Glomerular endothelial cell (primary cell): ENCODE results near the gene STK38. TPM values are rescaled to one million over a fixed set of nuclear protein-coding genes. Genes with fewer than 3 reads are reported as not detected.
"Not testable (repeated sequence)": the region's sequence is repeated elsewhere in the genome, so short reads cannot be mapped to it uniquely, and the experiment has no call there.

Experiments
- DNase-seq: peaks from one replicate; pipeline ENCODE4 v3.0.0-alpha.2; 2011; ENCODE audit warnings: low read depth, low spot score; ENCODE audit errors: extremely low read depth
- total RNA-seq: library from RNA; depleted of rRNA; stranded (reverse); fragments of >200 nt; gene quantifications from 2 replicates; pipeline ENCODE4 v1.2.3, GENCODE V29; 2015

The STK38 gene
- total RNA-seq, 1 donor from 2014 or later, result 27.0 TPM

DNA sequence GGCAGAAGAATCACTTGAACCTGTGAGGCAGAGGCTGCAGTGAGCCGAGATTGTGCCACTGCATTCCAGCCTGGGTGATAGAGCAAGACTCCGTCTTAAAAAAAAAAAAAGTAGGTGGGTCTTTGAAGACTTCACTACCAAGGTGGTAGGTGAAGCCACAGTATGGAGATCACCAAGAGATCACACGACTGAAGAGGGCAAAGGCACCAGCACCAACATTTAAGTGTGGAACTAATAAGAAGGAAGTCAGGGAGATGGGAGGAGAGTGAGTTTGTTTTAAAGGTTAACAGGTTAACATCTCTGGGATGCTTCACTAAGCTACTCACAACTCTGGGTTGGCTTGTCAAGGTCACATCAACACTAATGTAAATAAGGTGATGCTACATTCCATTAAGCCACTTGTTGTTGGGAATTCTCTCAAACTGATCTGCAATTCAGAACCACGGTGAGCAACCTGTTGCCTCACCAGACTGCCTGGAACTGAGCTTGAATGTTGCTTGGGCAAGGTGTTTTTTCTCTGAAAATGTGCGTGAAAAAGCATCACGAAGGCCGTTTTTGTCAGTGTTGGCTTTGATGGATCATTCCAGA, 55.8 kb downstream of the STK38 start:
- no peak for DNase-seq

DNA sequence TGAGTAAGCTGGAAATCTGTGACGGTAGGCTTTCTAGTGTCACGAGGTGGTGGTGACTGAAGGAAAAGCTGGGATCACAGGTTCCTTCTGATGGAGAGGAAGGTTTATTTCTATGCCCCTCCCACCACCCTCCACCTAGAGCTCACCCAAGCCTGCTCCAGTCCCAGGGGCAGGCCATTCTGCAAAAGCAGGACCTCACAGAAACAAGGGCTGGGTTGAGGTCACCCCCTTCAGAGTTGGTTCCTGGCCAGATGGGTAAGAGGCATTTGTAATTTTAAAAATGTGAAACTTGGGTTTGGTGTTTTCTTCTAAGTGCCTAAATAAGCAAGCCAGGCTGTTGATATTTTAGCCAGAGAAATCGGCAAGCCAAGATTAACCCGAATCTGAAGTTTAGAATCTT, 57.9 kb downstream of the STK38 start:
- no peak for DNase-seq

DNA sequence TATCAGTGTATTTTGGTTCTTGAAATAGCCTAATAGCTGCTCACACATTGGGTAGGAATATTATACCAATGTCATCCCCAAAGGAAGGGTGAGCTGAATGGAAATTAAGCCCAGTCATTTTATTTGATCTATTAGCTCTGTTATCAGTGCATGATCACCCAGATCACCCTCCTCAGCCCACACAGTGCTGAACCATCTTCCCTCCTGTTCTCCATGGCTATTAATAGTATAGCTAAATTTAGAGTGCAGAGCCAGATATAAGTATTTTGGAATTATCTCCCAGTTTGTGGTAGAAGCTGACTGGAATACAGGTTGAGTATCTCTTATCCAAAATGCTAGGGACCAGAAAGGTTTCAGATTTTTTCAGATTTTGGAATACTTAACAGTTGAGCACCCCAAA, 59.1 kb downstream of the STK38 start:
- no peak for DNase-seq

DNA sequence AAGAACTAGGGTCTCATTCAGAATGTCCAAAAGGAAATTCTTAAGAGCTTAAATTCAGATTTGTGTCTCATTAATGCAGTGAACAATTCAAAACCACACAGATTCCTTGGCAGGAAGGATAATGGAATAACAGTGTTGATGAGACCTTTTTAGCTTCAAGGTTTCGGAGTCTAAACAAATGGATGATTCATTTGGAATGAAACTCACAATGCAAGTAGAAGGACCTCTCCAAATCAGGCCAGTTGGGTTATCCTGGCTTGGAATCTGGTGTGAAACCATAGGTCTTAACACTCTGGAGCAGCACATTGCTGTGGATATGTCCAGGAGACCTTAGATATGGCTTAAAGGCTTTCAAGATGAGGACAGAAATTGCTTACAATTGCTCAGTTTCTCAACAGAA, 59.6 kb downstream of the STK38 start:
- DNase-seq, result no peak

DNA sequence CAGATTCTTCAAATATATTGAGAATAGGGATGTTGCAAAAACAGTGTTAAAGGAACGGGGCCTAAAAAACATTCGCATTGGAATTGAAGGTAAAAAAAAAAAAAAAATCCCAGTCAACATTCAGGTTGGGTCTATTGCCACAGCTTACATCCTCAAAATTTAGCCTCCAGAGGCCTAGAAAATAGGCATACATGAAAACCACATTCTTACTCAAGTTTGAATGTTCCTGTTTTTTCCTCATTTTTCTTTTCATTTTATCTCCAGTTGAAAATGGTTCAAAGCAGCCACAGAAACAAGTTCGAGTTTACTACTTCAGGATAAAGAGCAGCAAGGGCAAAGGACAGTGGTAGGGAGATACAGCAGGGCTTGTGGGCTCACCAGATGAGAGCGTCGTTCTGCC, 62.5 kb downstream of the STK38 start:
- DNase-seq, result no peak

DNA sequence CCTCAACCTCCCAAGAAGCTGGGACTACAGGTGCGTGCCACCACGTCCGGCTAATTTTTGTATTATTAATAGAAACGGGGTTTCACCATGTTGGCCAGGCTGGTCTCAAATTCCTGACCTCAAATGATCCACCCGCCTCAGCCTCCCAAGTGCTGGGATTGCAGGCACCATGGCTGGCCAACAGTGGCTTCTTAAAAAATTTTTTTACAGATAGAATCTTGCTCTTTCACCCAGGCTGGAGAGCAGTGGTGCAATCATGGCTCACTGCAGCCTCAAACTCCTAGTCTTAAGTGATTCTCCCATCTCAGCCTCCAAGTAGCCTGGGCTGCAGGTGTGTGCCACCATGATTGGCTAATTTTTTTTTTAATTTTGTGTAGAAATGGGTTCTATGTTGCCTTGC, 64.0 kb downstream of the STK38 start:
- DNase-seq, result not testable (repeated sequence)

DNA sequence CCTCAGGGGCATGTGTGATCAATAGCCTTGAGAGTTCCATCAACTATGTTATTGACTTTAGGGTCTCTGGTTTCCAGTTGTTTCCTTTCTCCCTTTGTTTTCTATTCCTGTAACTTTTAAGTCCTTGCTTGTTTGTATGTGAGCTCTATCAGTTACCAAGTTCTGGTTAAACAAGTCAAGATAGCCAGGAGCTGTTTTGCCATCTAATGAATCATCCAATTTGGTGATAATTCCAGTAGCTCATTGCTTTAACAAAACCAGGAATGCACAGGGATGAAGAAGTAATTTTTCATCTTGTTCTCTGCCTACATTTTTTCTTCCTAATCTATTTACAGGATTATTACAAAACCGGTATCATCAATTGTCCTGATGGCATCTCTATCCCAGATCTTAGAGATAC, 68.0 kb downstream of the STK38 start:
- no peak for DNase-seq

DNA sequence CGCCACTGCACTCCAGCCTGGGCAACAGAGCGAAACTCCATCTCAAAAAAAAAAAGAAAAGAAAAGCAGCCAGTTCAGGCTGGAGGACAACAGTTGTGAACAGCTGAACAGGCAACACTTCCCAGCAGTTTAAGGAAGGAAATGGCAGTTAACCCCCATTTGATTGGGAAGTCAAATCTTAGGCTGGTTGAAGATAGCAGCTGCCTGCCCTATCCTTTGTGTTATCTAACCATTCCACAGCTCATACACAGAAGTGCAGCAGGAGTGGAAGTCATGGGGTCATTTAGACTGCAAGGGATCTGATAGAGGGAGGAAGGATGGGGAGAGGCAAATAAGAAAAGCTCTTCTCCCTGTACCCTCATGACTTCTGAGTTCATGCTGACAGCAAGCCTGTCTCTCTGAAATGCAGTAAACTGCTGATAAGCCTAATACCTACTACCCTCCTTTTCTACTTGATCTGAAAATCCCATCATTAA, 69.2 kb downstream of the STK38 start:
- no peak for DNase-seq

DNA sequence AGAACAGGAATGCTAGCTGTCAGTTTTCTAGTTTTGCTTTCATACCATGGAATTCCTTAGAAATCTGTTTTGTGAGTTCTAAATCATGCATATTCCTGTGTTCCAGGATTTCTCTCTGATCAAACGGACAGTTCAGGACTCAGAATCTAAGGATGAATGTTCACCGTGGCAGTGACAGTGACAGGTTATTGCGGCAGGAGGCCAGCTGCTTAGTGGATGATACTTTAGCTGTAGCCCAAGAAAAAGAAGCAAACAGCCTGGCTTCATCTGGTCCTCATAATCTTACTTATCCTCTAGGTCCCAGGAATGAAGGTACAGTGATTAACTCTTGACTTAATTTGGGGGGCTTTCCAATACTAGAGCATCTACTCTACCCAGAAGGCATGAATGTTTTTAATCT, 77.3 kb downstream of the STK38 start:
- no peak for DNase-seq

DNA sequence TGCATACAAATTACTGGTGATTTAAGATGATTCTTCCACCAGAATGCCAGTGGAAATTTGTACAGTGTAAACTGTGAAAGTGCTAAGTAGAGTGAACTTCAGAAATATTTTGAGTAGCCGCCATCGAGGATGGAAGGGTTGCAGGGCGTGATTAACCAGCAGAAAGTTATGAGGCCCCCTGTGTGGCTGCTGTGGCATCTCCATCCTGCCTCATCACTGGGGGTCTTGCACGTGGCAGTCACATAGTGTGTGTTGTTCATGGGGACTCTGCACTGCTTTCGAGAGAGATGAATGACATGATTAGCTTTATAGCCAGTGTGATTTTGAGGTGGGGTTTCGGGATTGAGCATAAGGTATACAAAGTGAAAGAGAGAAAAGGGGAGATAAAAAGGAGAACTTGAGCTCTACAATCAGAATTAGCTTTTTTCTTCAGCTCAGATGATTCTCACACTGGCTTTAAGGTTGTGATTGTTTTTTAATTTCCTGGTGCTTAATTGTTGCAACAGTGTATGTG, 78.1 kb downstream of the STK38 start:
- DNase-seq, result no peak

DNA sequence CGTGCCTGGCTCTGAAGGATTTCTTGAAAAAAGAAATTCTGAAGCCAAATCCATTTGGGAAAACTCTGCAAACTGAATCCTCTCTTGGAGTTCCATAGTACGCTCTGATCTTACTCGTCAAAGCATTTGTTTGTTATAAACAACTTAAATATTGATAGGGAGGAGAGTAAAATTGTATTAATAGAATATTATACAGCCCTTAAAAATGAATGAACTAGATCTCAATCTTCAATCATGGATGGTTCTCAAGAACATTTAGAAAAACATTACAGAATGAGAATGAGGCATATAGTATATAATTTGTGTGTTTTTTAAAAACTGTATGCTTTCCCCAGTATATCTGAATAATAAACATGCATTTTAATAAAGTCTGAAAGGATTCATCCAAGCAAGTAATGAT, 79.7 kb downstream of the STK38 start:
- no peak for DNase-seq

DNA sequence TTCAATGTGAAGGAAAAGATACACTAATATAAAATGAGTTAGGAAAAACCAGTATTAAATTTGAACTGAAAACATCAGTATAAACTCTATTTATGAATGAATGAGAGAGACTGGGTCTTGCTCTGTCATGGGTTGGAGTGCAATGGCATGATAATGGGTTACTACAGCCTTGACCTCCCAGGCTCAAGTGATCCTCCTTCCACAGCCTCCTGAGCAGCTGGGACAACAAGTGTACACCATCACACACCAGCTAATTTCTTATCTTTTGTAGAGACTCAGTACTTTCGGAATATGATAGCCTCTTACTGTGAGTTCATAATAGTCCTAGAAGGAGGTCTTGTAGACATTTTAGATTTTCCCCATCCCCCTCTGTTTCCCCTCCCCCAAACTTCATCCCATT, 83.0 kb downstream of the STK38 start:
- no peak for DNase-seq

DNA sequence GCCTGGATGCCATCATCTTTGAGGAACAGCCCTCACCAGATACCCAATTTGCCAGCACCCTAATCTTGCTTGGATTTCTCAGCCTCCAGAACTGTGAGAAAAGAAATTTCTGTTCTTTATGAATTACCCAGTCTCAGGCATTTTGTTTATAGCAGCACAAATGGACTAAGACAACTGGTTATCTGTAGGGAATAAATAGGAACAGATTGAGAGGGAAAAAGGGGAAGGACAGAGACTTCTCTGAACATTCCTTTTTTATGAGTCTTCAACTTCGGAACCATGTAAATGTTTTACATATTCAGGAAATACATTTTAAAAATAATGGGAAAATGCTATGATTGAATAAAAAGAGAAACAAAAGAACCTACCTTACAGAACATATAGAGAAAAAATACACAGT, 83.6 kb downstream of the STK38 start:
- DNase-seq, result no peak

DNA sequence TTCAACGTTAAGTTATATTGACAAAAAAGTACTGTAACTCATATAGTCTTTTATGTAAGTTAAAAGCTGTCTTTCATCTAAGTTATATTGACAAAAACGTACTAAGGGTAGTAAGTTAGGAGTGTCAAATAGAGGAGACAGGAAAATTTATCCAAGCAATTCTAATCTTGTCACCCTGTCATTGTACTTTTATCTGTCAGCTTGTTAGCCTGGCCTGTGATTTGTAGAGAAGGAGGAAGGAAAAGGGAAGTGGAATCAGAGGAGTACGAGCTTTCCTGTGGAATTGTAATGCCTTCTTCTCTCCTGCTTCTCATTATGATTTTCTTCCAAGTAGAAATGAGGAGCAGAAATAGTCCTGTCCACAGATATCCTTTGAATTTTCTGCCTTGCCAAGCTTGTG, 85.6 kb downstream of the STK38 start:
- DNase-seq, result no peak

DNA sequence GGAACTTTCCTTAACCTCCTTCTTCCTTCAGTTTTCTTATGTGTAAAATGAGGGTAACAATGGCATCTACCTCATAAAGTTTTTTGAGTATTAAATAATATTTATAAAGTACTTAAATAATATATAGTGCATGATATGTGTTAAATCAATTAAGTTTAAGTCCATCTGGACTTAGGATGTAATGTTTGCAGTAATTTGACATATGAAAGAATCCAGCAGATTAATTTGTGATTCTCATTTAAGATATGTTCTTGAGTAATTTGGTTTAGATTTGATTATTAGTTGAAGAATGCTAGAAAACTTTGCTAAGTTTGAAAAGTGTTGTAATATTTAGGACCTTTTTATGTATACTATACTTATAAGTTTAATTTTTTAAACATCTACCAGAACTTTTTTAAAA, 86.4 kb downstream of the STK38 start:
- DNase-seq, result no peak

DNA sequence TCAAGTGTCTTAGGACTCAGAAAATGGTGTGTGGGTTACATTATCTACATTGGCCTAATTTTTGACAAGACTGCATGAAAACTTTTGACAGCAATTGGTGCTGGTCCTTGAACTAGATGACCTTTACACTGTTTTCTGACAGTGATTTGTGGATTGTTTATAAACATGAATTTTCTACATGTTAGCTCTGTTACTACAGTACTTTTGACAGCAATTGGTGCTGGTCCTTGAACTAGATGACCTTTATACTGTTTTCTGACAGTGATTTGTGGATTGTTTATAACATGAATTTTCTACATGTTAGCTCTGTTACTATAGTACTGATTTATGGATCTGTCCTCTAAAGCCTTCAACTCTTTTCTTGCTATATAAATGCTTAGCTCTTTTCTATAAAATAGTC, 87.8 kb downstream of the STK38 start:
- DNase-seq, result no peak

DNA sequence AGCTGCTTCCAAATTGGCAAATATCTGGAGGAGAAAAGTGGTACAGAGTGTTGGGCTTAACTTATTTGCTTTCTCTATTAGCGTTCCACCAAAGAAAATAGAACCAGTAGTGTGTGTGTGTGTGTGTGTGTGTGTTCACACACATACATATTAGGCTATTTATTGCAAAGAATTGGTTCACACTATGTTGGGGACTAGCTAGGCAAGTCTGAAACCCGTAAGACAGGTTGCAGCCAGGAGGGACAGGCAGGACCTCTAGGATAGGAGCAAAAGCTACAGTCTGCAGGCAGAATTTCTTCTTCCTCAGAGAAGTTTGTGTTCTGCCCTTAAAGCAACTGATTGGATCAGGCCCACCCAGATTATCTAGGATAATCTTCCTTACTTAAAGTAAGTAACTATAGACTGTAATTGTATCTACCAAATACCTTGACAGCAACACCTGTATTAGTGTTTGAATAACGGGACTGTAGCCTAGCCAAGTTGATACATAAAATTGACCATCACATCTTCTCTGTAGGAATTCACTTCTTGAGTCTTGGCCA, 91.7 kb downstream of the STK38 start:
- DNase-seq, result no peak

DNA sequence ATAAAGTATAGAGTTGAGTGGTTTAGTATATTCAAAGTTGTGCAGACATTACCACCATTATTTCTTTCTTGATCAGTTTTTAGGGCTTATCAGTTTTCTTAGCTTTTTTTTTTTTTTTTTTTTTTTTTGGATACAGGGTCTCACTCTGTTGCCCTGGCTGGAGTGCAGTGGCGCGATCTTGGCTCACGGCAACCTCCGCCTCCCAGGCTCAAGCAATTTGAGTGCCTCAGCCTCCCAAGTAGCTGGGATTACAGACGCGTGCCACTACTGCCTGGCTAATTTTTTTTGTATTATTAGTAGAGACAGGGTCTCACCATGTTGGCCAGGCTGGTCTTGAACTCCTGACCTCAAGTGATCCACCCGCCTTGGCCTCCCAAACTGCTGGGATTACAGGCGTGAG, 94.4 kb downstream of the STK38 start:
- DNase-seq, result not testable (repeated sequence)

DNA sequence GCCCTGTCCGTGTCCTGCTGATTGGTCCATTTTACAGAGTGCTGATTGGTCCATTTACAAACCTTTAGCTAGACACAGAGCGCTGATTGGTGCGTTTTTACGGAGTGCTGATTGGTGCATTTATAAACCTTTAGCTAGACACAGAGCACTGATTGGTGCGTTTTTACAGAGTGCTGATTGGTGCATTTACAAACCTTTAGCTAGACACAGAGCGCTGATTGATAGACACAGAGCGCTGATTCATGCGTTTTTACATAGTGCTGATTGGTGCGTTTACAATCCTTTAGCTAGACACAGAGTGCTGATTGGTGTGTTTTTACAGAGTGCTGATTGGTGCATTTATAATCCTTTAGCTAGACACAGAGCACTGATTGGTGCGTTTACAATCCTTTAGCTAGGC, 98.1 kb downstream of the STK38 start:
- DNase-seq, result not testable (repeated sequence)

DNA sequence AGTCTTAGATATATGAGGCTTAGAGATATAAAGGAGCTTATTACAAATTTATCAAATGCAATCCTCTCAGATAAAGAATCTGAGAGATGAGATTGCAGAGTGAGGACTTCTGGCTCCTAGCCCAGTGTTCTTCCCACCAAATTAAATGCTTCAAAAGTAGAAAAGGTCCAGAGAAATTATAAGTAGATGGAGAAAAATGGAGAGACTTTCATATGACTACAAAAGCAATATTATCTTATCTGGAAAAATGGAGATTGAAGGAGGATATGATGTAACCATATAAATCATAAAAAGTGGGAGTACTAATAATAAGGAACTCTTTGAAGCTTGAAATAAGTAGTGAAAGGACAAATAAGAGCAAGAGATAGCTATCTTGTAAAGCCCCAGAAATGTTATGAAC, 101.7 kb downstream of the STK38 start:
- DNase-seq, result no peak

DNA sequence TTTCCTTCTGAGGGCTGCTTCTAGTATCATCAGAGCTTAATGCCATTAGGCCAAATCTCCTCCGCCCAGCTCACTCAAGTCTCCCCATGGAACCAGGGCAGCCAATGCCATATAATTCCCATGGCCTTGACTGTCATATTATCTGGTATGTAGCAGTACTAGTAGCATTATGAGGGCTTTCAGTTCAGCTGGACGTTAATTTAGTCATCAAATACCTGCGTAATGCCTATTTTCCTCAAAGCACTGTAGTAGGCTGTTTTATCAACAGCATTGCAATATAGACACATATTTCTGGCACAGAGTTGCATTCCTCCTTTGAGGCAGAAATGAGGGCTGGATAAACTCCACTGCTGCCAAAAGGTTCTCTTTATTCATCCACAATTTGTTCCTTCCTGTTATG, 102.8 kb downstream of the STK38 start:
- no peak for DNase-seq
